ENCODE measurements around the gene ITGA3. TPM values are rescaled to one million over a fixed set of nuclear protein-coding genes. Genes with fewer than 3 reads are reported as not detected.

Gene ITGA3
- total and polyA plus RNA-seq, 3 donors from 2014 or later, result 20.0 to 30.7 (median 24.2) TPM

DNA sequence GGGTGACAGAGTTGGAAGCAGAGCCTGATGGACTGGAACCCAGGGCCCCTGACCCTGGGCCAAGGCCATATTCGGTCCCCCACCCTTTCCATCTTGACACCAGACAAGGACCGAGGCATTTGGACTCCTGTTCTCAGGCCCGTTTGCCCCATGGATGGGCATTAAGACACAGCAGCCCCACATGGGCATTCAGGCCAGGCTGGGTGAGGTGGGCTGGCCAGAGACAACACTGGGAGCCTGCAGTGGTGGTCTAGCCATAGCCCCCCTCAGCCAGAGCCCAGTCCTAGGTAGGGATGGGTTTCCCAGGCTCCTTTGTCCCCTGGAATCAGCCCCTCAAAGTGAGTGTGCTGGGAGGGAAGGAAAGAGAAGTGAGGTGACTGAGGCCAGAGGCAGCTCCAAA, 40.8 kb downstream of the ITGA3 start:
- intact Hi-C loops (cut with DNase I; ENCODE audit: low total_unique reads), result no loop called here
- DNase-seq, result no peak
- Histone ChIP-seq H3K36me3 (ENCODE audit: low read depth, missing control alignments) (no peaks in the 10 kb centered on the region), H3K4me1 (peaks cover 28% of the 10 kb centered on the region), H3K9me3 (no peaks in the 10 kb centered on the region), H3K27me3 (no peaks in the 10 kb centered on the region), H3K4me3 (no peak overlapping the region), H3K27ac (no peak overlapping the region)
- WGBS, 2 donors, result 59% methylated on average over 3 of the region's 3 CpGs; no CpG with 5 or more reads in 1 of the 2 donors
- no peak for TF ChIP-seq POLR2A (IDR thresholded peaks at IDR 0.05)
- no peak for TF ChIP-seq CTCF (IDR thresholded peaks at IDR 0.05)

- intact Hi-C loops (cut with DNase I; ENCODE audit: low total_unique reads), result no loop called here
- H3K36me3 ChIP-seq (ENCODE audit: low read depth, missing control alignments), result no peaks in the 10 kb centered on the region
Measured at GRCh38 chr17:50097455-50097854, 41.5 kb downstream of the ITGA3 start.

DNA sequence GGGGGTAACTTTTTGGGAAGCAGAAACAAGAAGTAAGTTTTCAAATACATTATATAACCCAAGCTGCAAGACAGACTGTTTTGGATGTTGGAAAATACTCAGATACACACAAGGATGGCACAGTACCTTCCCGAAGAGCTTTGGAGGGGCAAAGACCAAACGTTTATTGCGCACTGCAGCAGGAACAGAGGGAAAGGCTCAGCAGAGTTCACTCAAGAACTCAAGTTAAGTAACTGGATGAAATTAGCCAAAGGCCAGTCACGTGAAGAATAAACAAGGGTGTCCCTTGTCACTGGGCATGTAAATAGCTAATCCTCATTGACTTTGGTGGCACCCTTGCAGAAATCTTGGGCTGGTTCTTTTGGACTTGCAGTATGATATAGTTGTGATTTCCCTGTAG, 42.0 kb downstream of the ITGA3 start:
- Histone ChIP-seq H3K4me1 (peaks cover 38% of the 10 kb centered on the region), H3K4me3 (no peak overlapping the region), H3K27ac (no peak overlapping the region), H3K36me3 (ENCODE audit: low read depth, missing control alignments) (no peaks in the 10 kb centered on the region), H3K9me3 (no peaks in the 10 kb centered on the region), H3K27me3 (no peaks in the 10 kb centered on the region)
- WGBS, 2 donors, result 62 to 79% methylated on average over 4 of the region's 4 CpGs
- TF ChIP-seq CTCF (IDR thresholded peaks at IDR 0.05), result no peak
- TF ChIP-seq POLR2A (IDR thresholded peaks at IDR 0.05), result no peak
- DNase-seq, result no peak
- intact Hi-C loops (cut with DNase I; ENCODE audit: low total_unique reads), result no loop called here

More at GRCh38 chr17:50097455-50097854, 41.5 kb downstream of the ITGA3 start:
- no peak overlapping the region for H3K4me3 ChIP-seq
- peaks cover 35% of the 10 kb centered on the region for H3K4me1 ChIP-seq
- no peak for TF ChIP-seq POLR2A (IDR thresholded peaks at IDR 0.05)
- TF ChIP-seq CTCF (IDR thresholded peaks at IDR 0.05), result no peak
- 68 to 80% methylated on average over 2 to 7 of the region's 7 CpGs for WGBS, 2 donors
- no peaks in the 10 kb centered on the region for H3K27me3 ChIP-seq
- DNase-seq, result no peak
- H3K9me3 ChIP-seq, result no peaks in the 10 kb centered on the region
- H3K27ac ChIP-seq, result no peak overlapping the region

- Histone ChIP-seq H3K27me3 (no peaks in the 10 kb centered on the region), H3K9me3 (no peaks in the 10 kb centered on the region), H3K36me3 (ENCODE audit: low read depth, missing control alignments) (no peaks in the 10 kb centered on the region), H3K27ac (peak overlapping the region in 1 of 2 donors; percentile 50), H3K4me3 (no peak overlapping the region), H3K4me1 (peaks cover 38% of the 10 kb centered on the region)
- 76 to 79% methylated on average over 4 of the region's 4 CpGs for WGBS, 2 donors
- TF ChIP-seq POLR2A (IDR thresholded peaks at IDR 0.05), result no peak
- no peak for TF ChIP-seq CTCF (IDR thresholded peaks at IDR 0.05)
- intact Hi-C loops (cut with DNase I; ENCODE audit: low total_unique reads), result no loop called here
- DNase-seq, result no peak
Measured at GRCh38 chr17:50098583-50098982, 42.7 kb downstream of the ITGA3 start.

DNA sequence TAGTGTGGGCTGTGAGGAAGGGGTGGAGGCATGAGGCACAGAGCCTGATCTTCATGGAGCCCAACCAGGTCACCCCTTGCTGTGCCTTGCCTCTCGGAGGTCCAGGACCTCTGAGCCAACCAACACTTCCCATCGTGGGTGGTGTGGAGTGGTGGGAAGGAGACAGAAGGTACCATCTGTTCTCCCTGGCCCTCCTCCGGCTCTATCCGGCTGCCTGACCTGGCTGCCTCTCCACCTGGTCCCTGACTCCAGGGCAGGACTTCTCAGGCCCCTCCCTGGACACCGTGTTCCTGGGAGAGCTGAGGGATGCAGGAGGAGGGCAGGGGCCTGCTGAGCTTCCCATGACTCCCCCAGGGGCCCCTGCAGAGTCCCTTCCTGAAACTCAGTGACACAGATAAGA, 43.1 kb downstream of the ITGA3 start:
- no peak for TF ChIP-seq CTCF (IDR thresholded peaks at IDR 0.05)
- TF ChIP-seq POLR2A (IDR thresholded peaks at IDR 0.05), result no peak
- no peak for DNase-seq
- intact Hi-C loops (cut with DNase I; ENCODE audit: low total_unique reads), result no loop called here
- Histone ChIP-seq H3K9me3 (no peaks in the 10 kb centered on the region), H3K27me3 (no peaks in the 10 kb centered on the region), H3K36me3 (ENCODE audit: low read depth, missing control alignments) (no peaks in the 10 kb centered on the region), H3K27ac (peak overlapping the region in 1 of 2 donors; percentile 50), H3K4me3 (no peak overlapping the region), H3K4me1 (peaks cover 38% of the 10 kb centered on the region)
- WGBS, 2 donors, result 33 to 42% methylated on average over 1 to 5 of the region's 5 CpGs

Measured in testis (tissue), 3 donors.